ENCODE results near the gene IFI27.

GRCh38 chr14:94079891-94080620 lies 30.5 kb upstream of the IFI27 start:
- no peak for TF ChIP-seq ZBTB40 (IDR thresholded peaks at IDR 0.05)
- TF ChIP-seq ZBTB40 (CRISPR knock-in tag; IDR thresholded peaks at IDR 0.05), result no peak
- no peak for TF ChIP-seq TAF9B (IDR thresholded peaks at IDR 0.05; ENCODE audit: partially characterized antibody)
- TF ChIP-seq ZNF24 (IDR thresholded peaks at IDR 0.05), result no peak
- no peak for TF ChIP-seq GABPA (tag; conservative IDR thresholded peaks at IDR 0.05; ENCODE audit: low read depth)
